Measurements from ENCODE around the gene DACT2. TPM values are rescaled to one million over a fixed set of nuclear protein-coding genes. Genes with fewer than 3 reads are reported as not detected.
"Not testable (repeated sequence)": the region's sequence is repeated elsewhere in the genome, so short reads cannot be mapped to it uniquely, and the experiment has no call there.

DACT2 gene
- polyA plus RNA-seq, 5 donors, result 27.0 to 55.1 (median 41.5) TPM

- DNase-seq, result no peak
Observed at GRCh38 chr6:168285456-168285855, 34.1 kb downstream of the DACT2 start.

- no peak for DNase-seq
Observed at GRCh38 chr6:168284187-168284586, 35.4 kb downstream of the DACT2 start.

- no peak for DNase-seq
Observed at GRCh38 chr6:168283686-168284025, 35.9 kb downstream of the DACT2 start.

- no peak for DNase-seq
Observed at GRCh38 chr6:168282985-168283685, 36.4 kb downstream of the DACT2 start.

GRCh38 chr6:168281826-168282225, 37.8 kb downstream of the DACT2 start:
- no peak for DNase-seq

- not testable (repeated sequence) for DNase-seq
Observed at GRCh38 chr6:168281314-168281713, 38.3 kb downstream of the DACT2 start.

- no peak for DNase-seq
Observed at GRCh38 chr6:168280899-168281245, 38.7 kb downstream of the DACT2 start.

- no peak for DNase-seq
Observed at GRCh38 chr6:168280020-168280898, 39.3 kb downstream of the DACT2 start.

- no peak for DNase-seq
Observed at GRCh38 chr6:168279403-168279935, 40.1 kb downstream of the DACT2 start.

- DNase-seq, result no peak
Observed at GRCh38 chr6:168278904-168279303, 40.7 kb downstream of the DACT2 start.

- DNase-seq, result no peak
Observed at GRCh38 chr6:168277274-168277669, 42.3 kb downstream of the DACT2 start.

GRCh38 chr6:168276576-168277273, 42.9 kb downstream of the DACT2 start:
- DNase-seq, result no peak

GRCh38 chr6:168275168-168275567, 44.4 kb downstream of the DACT2 start:
- no peak for DNase-seq

- peak; percentile 60 to 61 for DNase-seq
Observed at GRCh38 chr6:168274037-168274952, 45.3 kb downstream of the DACT2 start.

- DNase-seq, result no peak
Observed at GRCh38 chr6:168273441-168274036, 46.0 kb downstream of the DACT2 start.

- peak in 1 of 2 donors; percentile 54 for DNase-seq
Observed at GRCh38 chr6:168272415-168273325, 46.9 kb downstream of the DACT2 start.

GRCh38 chr6:168270274-168271172, 49.1 kb downstream of the DACT2 start:
- no peak for DNase-seq

GRCh38 chr6:168269455-168270243, 49.9 kb downstream of the DACT2 start:
- no peak for DNase-seq

All from right lung (tissue), 5 donors.